ENCODE measurements around the gene PCGF1.

GRCh38 chr2:74516650-74517049, 9.2 kb upstream of the PCGF1 start:
- TF ChIP-seq TAF1 (IDR thresholded peaks at IDR 0.05; ENCODE audit: borderline replicate concordance, low read depth, low read length) (no peak), POLR2AphosphoS5 (IDR thresholded peaks at IDR 0.05; ENCODE audit: low read depth, low read length) (no peak)
